Activated naive CD4-positive, alpha-beta T cell treated with anti-CD3 and anti-CD28 coated beads, Interleukin-2, amount 50 U/mL, for 16 hours (primary cell): ENCODE results near the gene MBP.
"Not testable (repeated sequence)": the region's sequence is repeated elsewhere in the genome, so short reads cannot be mapped to it uniquely, and the experiment has no call there.

Source experiments
- DNase-seq: peaks from one replicate; pipeline ENCODE4 v3.0.0-alpha.2; 2020

Gene MBP

GRCh38 chr18:76959605-76960004 is 173.0 kb downstream of the MBP start:
- no peak for DNase-seq

GRCh38 chr18:76958692-76959341 is 173.8 kb downstream of the MBP start:
- DNase-seq, result no peak

GRCh38 chr18:76957384-76958355 is 174.9 kb downstream of the MBP start:
- DNase-seq, result no peak

- DNase-seq, result no peak
Measured at GRCh38 chr18:76956648-76957047, 175.9 kb downstream of the MBP start.

- DNase-seq, result no peak
Measured at GRCh38 chr18:76955524-76956170, 176.9 kb downstream of the MBP start.

- no peak for DNase-seq
Measured at GRCh38 chr18:76953583-76954233, 178.9 kb downstream of the MBP start.

GRCh38 chr18:76953156-76953555 is 179.4 kb downstream of the MBP start:
- DNase-seq, result no peak

- no peak for DNase-seq
Measured at GRCh38 chr18:76952747-76953146, 179.8 kb downstream of the MBP start.

- DNase-seq, result no peak
Measured at GRCh38 chr18:76951456-76952247, 180.9 kb downstream of the MBP start.

- DNase-seq, result no peak
Measured at GRCh38 chr18:76948345-76948744, 184.2 kb downstream of the MBP start.

- not testable (repeated sequence) for DNase-seq
Measured at GRCh38 chr18:76944346-76944745, 188.2 kb downstream of the MBP start.

GRCh38 chr18:76943542-76944339 is 188.8 kb downstream of the MBP start:
- no peak for DNase-seq

- DNase-seq, result no peak
Measured at GRCh38 chr18:76941284-76941683, 191.3 kb downstream of the MBP start.

- DNase-seq, result no peak
Measured at GRCh38 chr18:76938619-76939018, 194.0 kb downstream of the MBP start.

- no peak for DNase-seq
Measured at GRCh38 chr18:76937597-76937996, 195.0 kb downstream of the MBP start.

- no peak for DNase-seq
Measured at GRCh38 chr18:76936877-76937276, 195.7 kb downstream of the MBP start.

GRCh38 chr18:76935722-76936337 is 196.8 kb downstream of the MBP start:
- no peak for DNase-seq

GRCh38 chr18:76932026-76932819 is 200.4 kb downstream of the MBP start:
- no peak for DNase-seq

- no peak for DNase-seq
Measured at GRCh38 chr18:76931171-76931570, 201.4 kb downstream of the MBP start.
